Neural cell (in vitro differentiated cells): ENCODE measurements around the gene IMMP2L. TPM values are rescaled to one million over a fixed set of nuclear protein-coding genes. Genes with fewer than 3 reads are reported as not detected.

Experiments used
- H2AFZ ChIP-seq: fragments of 200-600, 300-800 bp; sonication (generic), shearing (Covaris generic); 2 replicates; pipeline ENCODE4 v1.6.0; 2014; ENCODE audit warnings: low read depth, mild to moderate bottlenecking, antibody characterized with exemption, low read length, moderate library complexity
- H3F3A ChIP-seq: fragments of 200-600 bp; shearing (Covaris generic); 2 replicates; pipeline ENCODE4 v1.6.1; 2016; ENCODE audit warnings: mild to moderate bottlenecking, moderate library complexity, mixed read lengths, antibody characterized with exemption, low read length; ENCODE audit not compliant: insufficient read depth, poor library complexity, severe bottlenecking
- H3K27ac ChIP-seq: fragments of 200-600, 300-800 bp; sonication (generic), shearing (Covaris generic); 2 replicates; pipeline ENCODE4 v1.5.1; 2014; ENCODE audit warnings: mild to moderate bottlenecking, low read length, moderate library complexity
- H3K27me3 ChIP-seq: fragments of 300-800, 200-600 bp; sonication (generic), shearing (Covaris generic); 2 replicates; pipeline ENCODE4 v1.6.0; 2014; ENCODE audit warnings: mild to moderate bottlenecking, low read depth, low read length, moderate library complexity; ENCODE audit not compliant: insufficient read depth
- H3K36me3 ChIP-seq: fragments of 300-800, 200-600 bp; sonication (generic), shearing (Covaris generic); 2 replicates; pipeline ENCODE4 v1.5.1; 2014; ENCODE audit warnings: mild to moderate bottlenecking, antibody characterized with exemption, low read length, moderate library complexity; ENCODE audit not compliant: insufficient read depth
- H3K4me2 ChIP-seq: fragments of 300-800, 200-600 bp; sonication (generic), shearing (Covaris generic); 2 replicates; pipeline ENCODE4 v1.6.0; 2014; ENCODE audit warnings: mild to moderate bottlenecking, low read length
- H3K4me3 ChIP-seq: fragments of 300-800, 200-600 bp; sonication (generic), shearing (Covaris generic); 2 replicates; pipeline ENCODE4 v1.5.1; 2014; ENCODE audit warnings: mild to moderate bottlenecking, low read length, moderate library complexity
- H3K79me2 ChIP-seq: fragments of 200-600 bp; shearing (Covaris generic); replicated peaks from 2 replicates; pipeline ENCODE4 v1.6.0; 2014; ENCODE audit warnings: mild to moderate bottlenecking, low read length, moderate library complexity; ENCODE audit not compliant: insufficient read depth
- H3K9ac ChIP-seq: fragments of 300-800, 200-600 bp; sonication (generic), shearing (Covaris generic); 2 replicates; pipeline ENCODE4 v1.6.1; 2016; ENCODE audit warnings: mild to moderate bottlenecking, low read length, mixed read lengths
- H3K9me2 ChIP-seq: fragments of 200-600 bp; shearing (Covaris generic); 2 replicates; pipeline ENCODE4 v1.6.1; 2016; ENCODE audit warnings: mild to moderate bottlenecking, low read length, mixed read lengths; ENCODE audit not compliant: insufficient read depth
- H3K9me3 ChIP-seq: fragments of 200-600, 300-800 bp; sonication (generic), shearing (Covaris generic); 2 replicates; pipeline ENCODE4 v1.6.1; 2016; ENCODE audit warnings: mild to moderate bottlenecking, mixed run types, low read length, moderate library complexity, mixed read lengths
- H4K20me1 ChIP-seq: fragments of 200-600 bp; shearing (Covaris generic); 2 replicates; pipeline ENCODE4 v1.6.1; 2016; ENCODE audit warnings: mild to moderate bottlenecking, mixed run types; ENCODE audit not compliant: insufficient read depth
- CTCF ChIP-seq: fragments of 450-650 bp; IDR thresholded peaks from 2 replicates; pipeline ENCODE4 v1.5.1; 2014; ENCODE audit warnings: antibody characterized with exemption, mild to moderate bottlenecking, moderate library complexity; ENCODE audit not compliant: poor library complexity, severe bottlenecking
- EP300 ChIP-seq: fragments of 450-650 bp; conservative IDR thresholded peaks from 2 replicates; pipeline ENCODE4 v1.6.1; 2014; ENCODE audit warnings: antibody characterized with exemption, mild to moderate bottlenecking, moderate library complexity; ENCODE audit not compliant: poor library complexity, severe bottlenecking
- EZH2 ChIP-seq: fragments of 200-600, 300-800 bp; shearing (Covaris generic), sonication (generic); IDR thresholded peaks from 2 replicates; pipeline ENCODE4 v1.6.1; 2014; ENCODE audit warnings: antibody characterized with exemption, low read length, borderline replicate concordance, mild to moderate bottlenecking; ENCODE audit not compliant: insufficient read depth, poor library complexity, severe bottlenecking
- MXI1 ChIP-seq: fragments of 450-650 bp; conservative IDR thresholded peaks from 2 replicates; pipeline ENCODE4 v1.6.1; 2014; ENCODE audit warnings: antibody characterized with exemption, mild to moderate bottlenecking; ENCODE audit not compliant: poor library complexity, severe bottlenecking
- POLR2AphosphoS5 ChIP-seq: IDR thresholded peaks from 2 replicates; pipeline ENCODE4 v1.6.1; 2012
- RAD21 ChIP-seq: fragments of 450-650 bp; conservative IDR thresholded peaks from 2 replicates; pipeline ENCODE4 v1.6.1; 2014; ENCODE audit warnings: antibody characterized with exemption, mild to moderate bottlenecking, moderate library complexity
- REST ChIP-seq: IDR thresholded peaks from 2 replicates; pipeline ENCODE4 v1.6.1; 2012; ENCODE audit warnings: borderline replicate concordance
- SMC3 ChIP-seq: fragments of 450-650 bp; conservative IDR thresholded peaks from 2 replicates; pipeline ENCODE4 v1.6.1; 2014; ENCODE audit warnings: antibody characterized with exemption, mild to moderate bottlenecking, moderate library complexity; ENCODE audit not compliant: poor library complexity
- TAF1 ChIP-seq: IDR thresholded peaks from 2 replicates; pipeline ENCODE4 v1.6.1; 2012; ENCODE audit warnings: low read depth
- polyA plus RNA-seq: library from polyadenylated mRNA; depleted of rRNA; stranded (reverse); fragments of >200 nt; gene quantifications from 2 replicates; pipeline ENCODE4 v1.2.3, GENCODE V29; 2014

IMMP2L gene
- polyA plus RNA-seq, 1 donor from 2014 or later = 9.7 TPM

- Histone ChIP-seq H4K20me1 (no peaks in the 10 kb centered on the region), H3K9ac (no peak overlapping the region), H3F3A (no peaks in the 10 kb centered on the region), H3K79me2 (no peaks in the 10 kb centered on the region), H2AFZ (no peak overlapping the region), H3K9me2 (no peaks in the 10 kb centered on the region), H3K4me3 (no peak overlapping the region), H3K27ac (no peak overlapping the region), H3K4me2 (no peak overlapping the region), H3K9me3 (no peaks in the 10 kb centered on the region), H3K27me3 (no peaks in the 10 kb centered on the region), H3K36me3 (no peaks in the 10 kb centered on the region)
- no peak for TF ChIP-seq EZH2
- TF ChIP-seq RAD21 = no peak
- TF ChIP-seq EP300 = no peak
- no peak for TF ChIP-seq TAF1
- TF ChIP-seq SMC3 = no peak
- no peak for TF ChIP-seq REST
- TF ChIP-seq MXI1 = no peak
- no peak for TF ChIP-seq POLR2AphosphoS5
- TF ChIP-seq CTCF = no peak
These were observed 32.6 kb downstream of the IMMP2L start for GRCh38 chr7:111529507-111530355.

- Histone ChIP-seq H4K20me1 (no peaks in the 10 kb centered on the region), H2AFZ (no peak overlapping the region), H3K27me3 (no peaks in the 10 kb centered on the region), H3K4me3 (no peak overlapping the region), H3K4me2 (no peak overlapping the region), H3K27ac (no peak overlapping the region), H3F3A (no peaks in the 10 kb centered on the region), H3K36me3 (no peaks in the 10 kb centered on the region), H3K9me2 (no peaks in the 10 kb centered on the region), H3K9me3 (no peaks in the 10 kb centered on the region), H3K79me2 (no peaks in the 10 kb centered on the region), H3K9ac (no peak overlapping the region)
- TF ChIP-seq RAD21 (no peak), REST (no peak), EZH2 (no peak), CTCF (no peak), POLR2AphosphoS5 (no peak), TAF1 (no peak), EP300 (no peak), SMC3 (no peak), MXI1 (no peak)
These were observed 34.0 kb downstream of the IMMP2L start for GRCh38 chr7:111528331-111528730.
